ENCODE data around the gene ZNF174.

ZNF174 gene

DNA sequence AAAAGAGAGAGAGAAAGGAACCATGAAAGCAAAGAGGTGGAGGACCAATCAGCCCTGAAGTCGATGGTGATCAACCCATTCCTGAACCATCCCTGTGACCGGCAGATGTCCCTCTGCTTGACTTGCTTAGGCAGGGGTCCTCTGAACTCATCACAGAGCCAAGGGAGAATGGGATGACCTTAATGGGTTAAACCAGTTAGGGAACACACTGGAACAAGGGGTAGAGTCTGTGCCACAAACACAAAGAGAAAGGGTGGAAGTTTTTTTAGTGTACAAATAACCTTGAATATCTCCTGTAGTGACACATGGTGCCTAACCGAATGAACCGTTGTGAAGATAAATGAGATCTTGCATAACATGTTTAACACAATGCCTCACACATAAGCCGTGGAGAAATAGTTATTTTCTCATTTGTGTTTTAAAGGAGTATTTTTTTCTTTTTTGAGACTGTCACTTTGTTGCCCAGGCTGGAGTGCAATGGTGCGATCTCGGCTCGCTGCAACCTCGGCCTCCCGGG lies 53.7 kb downstream of the ZNF174 start:
- no peak for DNase-seq (ENCODE audit: low read depth, low spot score)
- H3K27ac ChIP-seq, result peak overlapping the region; percentile 71

DNA sequence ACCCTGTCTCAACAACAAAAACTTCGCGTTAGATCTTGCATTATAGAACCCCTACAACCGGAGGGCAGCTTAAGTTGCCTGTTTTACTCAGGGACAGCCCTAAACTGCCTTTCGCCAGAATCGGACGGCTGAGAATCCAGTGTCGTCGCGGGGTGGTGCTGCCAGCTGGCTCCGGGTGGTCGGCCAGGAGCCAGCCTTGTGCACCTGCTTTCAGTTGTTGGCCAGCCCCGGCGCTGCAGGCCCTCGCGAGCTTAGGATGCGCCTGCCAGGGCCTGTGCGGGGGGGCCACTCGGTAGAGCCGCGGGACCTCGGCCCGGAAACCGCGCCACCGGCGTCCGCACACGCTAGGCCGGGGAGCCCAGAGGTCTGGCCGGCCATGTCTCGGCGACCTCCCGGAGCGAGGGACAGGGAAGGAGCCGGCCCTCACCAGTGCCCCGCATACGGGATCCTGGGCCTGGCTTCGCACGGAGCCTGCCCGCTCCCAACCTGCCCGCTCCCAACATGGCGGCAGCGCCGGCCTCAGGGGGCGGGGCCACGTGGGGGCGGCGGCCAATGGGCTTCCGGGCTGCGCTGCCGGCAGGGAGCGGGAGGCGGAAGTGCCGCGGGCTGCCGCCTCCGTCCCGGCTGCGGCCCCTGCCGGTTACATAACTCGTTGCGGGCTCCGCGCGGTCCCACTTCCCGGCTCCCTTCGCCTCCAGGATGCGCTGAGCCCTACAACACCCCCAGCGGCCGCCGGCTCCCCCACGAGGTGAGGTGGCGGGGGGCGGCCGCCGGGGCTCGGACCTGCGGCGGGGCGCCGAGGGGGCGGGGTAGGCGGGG lies 56.6 kb downstream of the ZNF174 start:
- DNase-seq (ENCODE audit: low read depth, low spot score), result no peak
- H3K27ac ChIP-seq, result peak overlapping the region; percentile 81
- H3K9me3 ChIP-seq (ENCODE audit: low read depth, low read length), result no peaks in the 10 kb centered on the region
- no peak for TF ChIP-seq FOXP2 (optimal IDR thresholded peaks at IDR 0.05; ENCODE audit: control extremely low read depth, extremely low read length, insufficient read depth)
- TF ChIP-seq POLR2AphosphoS5 (IDR thresholded peaks at IDR 0.05; ENCODE audit: borderline replicate concordance, low read depth, low read length), result peak; percentile 90
- peak overlapping the region; percentile 85 for H3K4me3 ChIP-seq
- peak overlapping the region; percentile 89 for H3K9ac ChIP-seq (ENCODE audit: insufficient read length)
- H3K36me3 ChIP-seq (ENCODE audit: insufficient read depth, low read length), result 0 out of 2 replicates have a peak, but pooled peaks cover 3% of the 10 kb centered on the region

More for the DNA sequence above, 53.7 kb downstream of the ZNF174 start:
- TF ChIP-seq EZH2 (IDR thresholded peaks at IDR 0.05), result no peak
- TF ChIP-seq FOXP2 (optimal IDR thresholded peaks at IDR 0.05; ENCODE audit: control extremely low read depth, extremely low read length, insufficient read depth), result no peak
- TF ChIP-seq POLR2AphosphoS5 (IDR thresholded peaks at IDR 0.05; ENCODE audit: borderline replicate concordance, low read depth, low read length), result no peak
- H3K9ac ChIP-seq (ENCODE audit: insufficient read length), result no peak overlapping the region
- no peaks in the 10 kb centered on the region for H3K9me3 ChIP-seq (ENCODE audit: low read depth, low read length)
- no peaks in the 10 kb centered on the region; the same call in 1 of the 2 replicates for H3K36me3 ChIP-seq (ENCODE audit: insufficient read depth, low read length)
- H3K4me3 ChIP-seq, result no peak overlapping the region

DNA sequence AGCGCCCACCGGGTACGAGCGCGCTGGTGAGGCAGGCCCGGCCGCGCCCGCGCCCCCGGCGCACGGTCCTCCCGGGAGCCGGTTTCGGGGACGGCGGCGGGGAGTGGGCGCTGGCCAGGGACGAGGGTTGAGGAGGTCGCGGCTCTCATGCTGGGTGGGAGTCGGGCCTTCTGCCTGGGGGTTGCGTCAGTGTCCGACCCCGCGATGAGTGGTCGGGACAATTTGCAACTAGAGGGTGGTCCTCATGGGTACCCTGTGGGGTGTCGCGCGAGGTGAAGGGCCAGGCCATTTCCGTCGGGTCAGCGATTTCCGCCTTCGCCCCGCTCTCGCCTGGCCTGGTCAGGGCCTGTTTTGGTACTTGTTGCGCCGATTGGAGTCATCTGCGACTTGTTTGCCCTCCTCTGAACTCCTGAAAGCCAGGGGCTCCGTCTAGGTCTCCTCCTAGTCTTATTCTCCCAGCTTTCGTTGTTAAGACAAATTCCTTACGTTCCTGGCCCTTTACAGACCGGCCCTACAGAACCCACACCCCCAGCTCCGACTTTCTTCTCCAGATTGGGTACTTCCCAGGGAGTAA lies 57.4 kb downstream of the ZNF174 start:
- no peaks in the 10 kb centered on the region for H3K9me3 ChIP-seq (ENCODE audit: low read depth, low read length)
- H3K9ac ChIP-seq (ENCODE audit: insufficient read length), result peak overlapping the region; percentile 89
- H3K27ac ChIP-seq, result peak overlapping the region; percentile 9; the same call in 1 of the 2 replicates
- peak overlapping the region; percentile 85 for H3K4me3 ChIP-seq
- H3K36me3 ChIP-seq (ENCODE audit: insufficient read depth, low read length), result 0 out of 2 replicates have a peak, but pooled peaks cover 3% of the 10 kb centered on the region
- DNase-seq (ENCODE audit: low read depth, low spot score), result no peak
- TF ChIP-seq FOXP2 (optimal IDR thresholded peaks at IDR 0.05; ENCODE audit: control extremely low read depth, extremely low read length, insufficient read depth), result no peak
- TF ChIP-seq POLR2AphosphoS5 (IDR thresholded peaks at IDR 0.05; ENCODE audit: borderline replicate concordance, low read depth, low read length), result no peak
- no peak for TF ChIP-seq EZH2 (IDR thresholded peaks at IDR 0.05)

DNA sequence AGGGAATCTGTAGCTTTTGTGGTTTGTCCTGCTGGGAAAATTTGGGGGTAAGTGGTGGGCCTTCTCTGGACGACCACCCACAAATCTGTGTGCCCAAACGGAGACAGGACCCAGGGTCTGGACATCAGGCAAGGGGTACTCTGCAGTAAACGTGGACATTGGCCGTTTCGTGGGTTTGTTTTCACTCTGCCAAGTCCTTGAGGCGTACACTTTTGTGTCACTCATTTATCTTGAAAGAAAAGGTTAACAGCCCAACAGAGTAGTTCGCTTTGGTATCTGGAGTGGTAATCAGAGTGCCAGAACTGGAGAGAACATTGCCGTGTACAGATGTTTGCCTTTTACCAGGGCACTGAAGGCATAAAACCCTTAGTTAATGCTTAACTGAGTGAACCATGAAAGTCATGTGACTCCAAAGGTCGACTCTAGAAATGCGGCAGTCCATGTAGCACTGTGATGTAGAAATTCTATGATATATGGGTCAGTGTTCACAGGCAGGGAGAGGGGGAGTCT lies 57.9 kb downstream of the ZNF174 start:
- Histone ChIP-seq H3K9ac (ENCODE audit: insufficient read length) (peak overlapping the region; percentile 89), H3K4me3 (peak overlapping the region; percentile 85), H3K9me3 (ENCODE audit: low read depth, low read length) (no peaks in the 10 kb centered on the region), H3K36me3 (ENCODE audit: insufficient read depth, low read length) (0 out of 2 replicates have a peak, but pooled peaks cover 3% of the 10 kb centered on the region), H3K27ac (peak overlapping the region; percentile 9)
- TF ChIP-seq POLR2AphosphoS5 (IDR thresholded peaks at IDR 0.05; ENCODE audit: borderline replicate concordance, low read depth, low read length) (no peak), FOXP2 (optimal IDR thresholded peaks at IDR 0.05; ENCODE audit: control extremely low read depth, extremely low read length, insufficient read depth) (no peak), EZH2 (IDR thresholded peaks at IDR 0.05) (no peak)
- no peak for DNase-seq (ENCODE audit: low read depth, low spot score)
